ENCODE measurements around the gene FKBP2.

DNA sequence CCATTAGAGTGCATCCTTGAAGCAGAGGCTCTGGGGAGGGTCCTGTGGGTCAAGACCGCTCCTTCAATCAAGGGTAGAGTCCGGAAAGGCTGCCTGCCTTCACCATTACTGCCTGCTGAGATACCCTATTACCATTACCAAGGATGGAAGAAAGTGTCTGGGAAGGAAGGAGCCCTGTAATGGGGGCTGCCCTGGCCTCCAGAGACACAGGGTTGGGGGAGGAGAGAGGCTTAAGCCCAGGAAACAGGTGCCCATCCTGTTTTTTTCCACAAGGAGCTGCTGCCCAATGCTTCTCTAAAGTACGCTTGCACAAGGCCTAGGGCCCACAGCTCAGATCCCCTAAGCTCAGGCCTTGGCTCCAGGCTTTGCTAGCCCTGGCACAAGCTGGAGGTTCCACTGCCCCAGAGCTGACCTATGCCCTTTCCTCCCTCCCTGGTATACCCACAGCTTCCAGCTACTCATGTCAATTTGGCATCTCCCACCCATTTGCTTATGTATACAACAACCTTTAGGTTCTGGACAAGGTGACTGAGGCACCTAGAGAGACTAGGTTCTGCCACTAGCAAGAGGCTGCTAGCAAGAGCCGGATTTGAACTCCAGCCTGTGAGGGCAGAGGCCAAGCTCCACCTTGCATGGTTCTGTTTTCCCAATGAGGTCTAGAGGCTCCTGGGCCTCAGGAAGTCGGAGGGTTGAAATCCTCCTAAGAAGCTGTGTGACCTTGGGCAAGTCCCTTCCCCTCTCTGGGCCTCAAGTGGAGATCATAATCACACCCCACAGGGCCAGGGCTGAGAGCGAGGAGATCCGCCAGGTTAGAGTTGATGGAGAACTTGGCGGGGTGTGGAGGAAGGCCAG lies 8.9 kb downstream of the FKBP2 start:
- TF ChIP-seq, protein P1, sequence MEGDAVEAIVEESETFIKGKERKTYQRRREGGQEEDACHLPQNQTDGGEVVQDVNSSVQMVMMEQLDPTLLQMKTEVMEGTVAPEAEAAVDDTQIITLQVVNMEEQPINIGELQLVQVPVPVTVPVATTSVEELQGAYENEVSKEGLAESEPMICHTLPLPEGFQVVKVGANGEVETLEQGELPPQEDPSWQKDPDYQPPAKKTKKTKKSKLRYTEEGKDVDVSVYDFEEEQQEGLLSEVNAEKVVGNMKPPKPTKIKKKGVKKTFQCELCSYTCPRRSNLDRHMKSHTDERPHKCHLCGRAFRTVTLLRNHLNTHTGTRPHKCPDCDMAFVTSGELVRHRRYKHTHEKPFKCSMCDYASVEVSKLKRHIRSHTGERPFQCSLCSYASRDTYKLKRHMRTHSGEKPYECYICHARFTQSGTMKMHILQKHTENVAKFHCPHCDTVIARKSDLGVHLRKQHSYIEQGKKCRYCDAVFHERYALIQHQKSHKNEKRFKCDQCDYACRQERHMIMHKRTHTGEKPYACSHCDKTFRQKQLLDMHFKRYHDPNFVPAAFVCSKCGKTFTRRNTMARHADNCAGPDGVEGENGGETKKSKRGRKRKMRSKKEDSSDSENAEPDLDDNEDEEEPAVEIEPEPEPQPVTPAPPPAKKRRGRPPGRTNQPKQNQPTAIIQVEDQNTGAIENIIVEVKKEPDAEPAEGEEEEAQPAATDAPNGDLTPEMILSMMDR (IDR thresholded peaks at IDR 0.05): no peak
- TF ChIP-seq EP300 (IDR thresholded peaks at IDR 0.05): no peak
- no peak for TF ChIP-seq POLR2A (IDR thresholded peaks at IDR 0.05)
